Measurements from ENCODE around the gene PHLPP1. TPM values are rescaled to one million over a fixed set of nuclear protein-coding genes. Genes with fewer than 3 reads are reported as not detected.

PHLPP1 gene
- total RNA-seq, 1 experiment from 2014 or later, result 39.9 TPM

- no peak overlapping the region for H2AK5ac ChIP-seq (ENCODE audit: insufficient read length, low read length)
- no peak overlapping the region for H3K4me2 ChIP-seq (ENCODE audit: insufficient read depth, insufficient read length, low read length)
- H3T11ph ChIP-seq (ENCODE audit: low read length), result no peak overlapping the region
These were observed 237.5 kb downstream of the PHLPP1 start for GRCh38 chr18:62952807-62953206.

More at GRCh38 chr18:62952807-62953206, 237.5 kb downstream of the PHLPP1 start:
- no peak overlapping the region for H4K5ac ChIP-seq (ENCODE audit: insufficient read length, low read depth, low read length)
- H3K4ac ChIP-seq (ENCODE audit: low read depth, low read length), result no peak overlapping the region
- Mint-ChIP-seq H3K36me3 (ENCODE audit: insufficient read depth in 1 of 3, low read depth in 3 of 3) (peaks cover 21 to 33% (median 25%) of the 10 kb centered on the region in 3 experiments), H3K4me1 (peaks cover 5 to 10% of the 10 kb centered on the region in 2 experiments), H3K27ac (no peak overlapping the region), H3K27me3 (ENCODE audit: low read depth) (no peaks in the 10 kb centered on the region), H3K9me3 (no peaks in the 10 kb centered on the region), H3K4me3 (no peak overlapping the region)
- H2BK15ac ChIP-seq (ENCODE audit: low read depth, low read length), result no peak overlapping the region
- no CpG with 5 or more reads among the region's 4 CpGs for WGBS (ENCODE audit: extremely low coverage, insufficient read length, low lambda C conversion rate)
- H2BK12ac ChIP-seq (ENCODE audit: insufficient read length, low read depth, low read length), result no peak overlapping the region
- no peak overlapping the region for H3K18ac ChIP-seq (ENCODE audit: insufficient read length, low read depth, low read length)
- no peak overlapping the region for H2BK20ac ChIP-seq (ENCODE audit: low read depth, low read length, poor library complexity, severe bottlenecking)
- no peaks in the 10 kb centered on the region for H3K9me3 ChIP-seq (ENCODE audit: control insufficient read depth, low read depth, low read length)
- no peak overlapping the region for H3K23ac ChIP-seq (ENCODE audit: insufficient read length, low read depth, low read length)
- H3K79me1 ChIP-seq (ENCODE audit: insufficient read depth, low read depth, low read length, poor library complexity, severe bottlenecking), result no peaks in the 10 kb centered on the region
- no peaks in the 10 kb centered on the region for H4K20me1 ChIP-seq (ENCODE audit: control insufficient read depth, insufficient read depth, insufficient read length)
- DNase-seq, result no peak
- no peak overlapping the region for H4K91ac ChIP-seq (ENCODE audit: insufficient read length, low read depth, low read length)
- H2AFZ ChIP-seq (ENCODE audit: low read length), result no peak overlapping the region
- H3K23me2 ChIP-seq (ENCODE audit: insufficient read length, low read depth, low read length, poor library complexity, severe bottlenecking), result no peaks in the 10 kb centered on the region
- H3K4me1 ChIP-seq (ENCODE audit: insufficient read depth, low read length), result no peaks in the 10 kb centered on the region; the same call in 1 of the 2 replicates
- no peak overlapping the region for H4K8ac ChIP-seq (replicated peaks; ENCODE audit: insufficient read length, low read depth, low read length)
- no peak overlapping the region for H2BK120ac ChIP-seq (ENCODE audit: low read depth, low read length, poor library complexity, severe bottlenecking)
- H3K14ac ChIP-seq (ENCODE audit: insufficient read depth, low read length), result no peak overlapping the region
- H3K27me3 ChIP-seq (ENCODE audit: insufficient read depth, low read length), result no peaks in the 10 kb centered on the region
- H3K56ac ChIP-seq (ENCODE audit: insufficient read length, low read depth, low read length), result no peak overlapping the region
- H3K9ac ChIP-seq (ENCODE audit: extremely low read depth, insufficient read length, low read length), result no peak overlapping the region
- no peak for TF ChIP-seq CTCF (conservative IDR thresholded peaks at IDR 0.05)
- H3K27ac ChIP-seq (ENCODE audit: insufficient read length, low read depth, low read length), result no peak overlapping the region
- H2BK5ac ChIP-seq (ENCODE audit: insufficient read length, low read length), result no peak overlapping the region
- H3K79me2 ChIP-seq (ENCODE audit: insufficient read depth, low read length), result no peaks in the 10 kb centered on the region

All from H9 (cell line).